C4-2B (cell line): ENCODE results near the gene SEC14L2.

Source experiments
- ZFX ChIP-seq: fragments of 450-650 bp; IDR thresholded peaks from 2 replicates; pipeline ENCODE4 v1.6.1; 2017
- TF ChIP-seq, protein P1 (sequence below): fragments of 450-650 bp; conservative IDR thresholded peaks from 2 replicates; pipeline ENCODE4 v1.5.1; 2017; ENCODE audit warnings: mild to moderate bottlenecking

DNA sequence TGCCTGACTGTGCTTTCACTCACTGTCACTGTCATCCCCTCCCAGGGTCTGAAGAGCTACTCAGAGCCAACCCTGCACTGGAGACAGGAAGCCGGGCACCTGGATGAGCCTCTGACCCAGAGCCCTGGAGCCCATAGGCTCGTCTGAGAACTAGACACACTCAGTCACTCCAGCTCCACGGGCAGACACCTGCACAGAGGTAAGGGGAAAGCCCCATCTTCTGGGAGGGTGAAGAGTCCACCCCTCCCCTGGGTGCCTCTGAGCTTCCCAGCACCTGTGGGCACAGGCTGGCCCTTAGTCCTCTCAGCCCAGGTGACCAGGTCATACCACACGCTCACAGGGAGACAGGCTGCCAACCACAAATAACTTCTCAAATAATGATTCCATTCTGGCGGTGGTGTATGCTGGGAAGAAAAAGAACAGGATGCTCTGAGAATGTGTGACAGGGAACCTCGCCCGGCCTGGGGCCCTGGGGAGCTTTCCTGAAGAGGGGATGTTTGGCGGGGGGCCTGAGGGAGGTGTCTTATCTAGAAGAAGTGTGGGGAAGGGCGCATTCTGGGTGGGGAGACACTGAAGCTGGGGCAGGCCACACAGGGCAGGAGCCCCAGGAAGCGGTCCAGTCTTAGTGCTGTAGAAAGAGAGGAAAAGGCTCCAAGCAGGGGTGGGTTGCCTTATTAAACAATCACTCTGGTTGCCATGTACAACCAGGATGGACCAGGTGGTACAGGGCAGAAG lies 34.7 kb upstream of the SEC14L2 start:
- TF ChIP-seq, protein P1, sequence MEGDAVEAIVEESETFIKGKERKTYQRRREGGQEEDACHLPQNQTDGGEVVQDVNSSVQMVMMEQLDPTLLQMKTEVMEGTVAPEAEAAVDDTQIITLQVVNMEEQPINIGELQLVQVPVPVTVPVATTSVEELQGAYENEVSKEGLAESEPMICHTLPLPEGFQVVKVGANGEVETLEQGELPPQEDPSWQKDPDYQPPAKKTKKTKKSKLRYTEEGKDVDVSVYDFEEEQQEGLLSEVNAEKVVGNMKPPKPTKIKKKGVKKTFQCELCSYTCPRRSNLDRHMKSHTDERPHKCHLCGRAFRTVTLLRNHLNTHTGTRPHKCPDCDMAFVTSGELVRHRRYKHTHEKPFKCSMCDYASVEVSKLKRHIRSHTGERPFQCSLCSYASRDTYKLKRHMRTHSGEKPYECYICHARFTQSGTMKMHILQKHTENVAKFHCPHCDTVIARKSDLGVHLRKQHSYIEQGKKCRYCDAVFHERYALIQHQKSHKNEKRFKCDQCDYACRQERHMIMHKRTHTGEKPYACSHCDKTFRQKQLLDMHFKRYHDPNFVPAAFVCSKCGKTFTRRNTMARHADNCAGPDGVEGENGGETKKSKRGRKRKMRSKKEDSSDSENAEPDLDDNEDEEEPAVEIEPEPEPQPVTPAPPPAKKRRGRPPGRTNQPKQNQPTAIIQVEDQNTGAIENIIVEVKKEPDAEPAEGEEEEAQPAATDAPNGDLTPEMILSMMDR, result no peak
- no peak for TF ChIP-seq ZFX
